Measurements from ENCODE around the gene EFHC1.

EFHC1 gene

DNA sequence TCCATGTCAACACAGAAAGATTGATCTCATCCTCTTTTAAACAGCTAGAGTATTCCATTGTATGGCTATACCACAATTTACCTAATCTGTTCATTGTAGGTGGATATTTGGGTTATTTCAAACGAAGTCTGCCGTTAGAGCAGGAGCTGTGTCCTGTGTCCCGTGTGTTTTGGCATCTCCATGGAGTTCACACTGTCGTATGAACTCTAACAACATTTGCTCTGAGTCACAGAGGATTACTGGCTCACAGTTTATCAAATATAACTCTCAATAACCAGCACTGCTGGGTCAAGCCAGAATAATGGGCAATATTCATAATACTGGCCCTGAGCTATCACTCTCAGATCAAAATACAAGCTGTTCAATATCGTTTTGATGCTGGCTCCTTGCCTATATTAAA lies 140.3 kb downstream of the EFHC1 start:
- no peak for DNase-seq

DNA sequence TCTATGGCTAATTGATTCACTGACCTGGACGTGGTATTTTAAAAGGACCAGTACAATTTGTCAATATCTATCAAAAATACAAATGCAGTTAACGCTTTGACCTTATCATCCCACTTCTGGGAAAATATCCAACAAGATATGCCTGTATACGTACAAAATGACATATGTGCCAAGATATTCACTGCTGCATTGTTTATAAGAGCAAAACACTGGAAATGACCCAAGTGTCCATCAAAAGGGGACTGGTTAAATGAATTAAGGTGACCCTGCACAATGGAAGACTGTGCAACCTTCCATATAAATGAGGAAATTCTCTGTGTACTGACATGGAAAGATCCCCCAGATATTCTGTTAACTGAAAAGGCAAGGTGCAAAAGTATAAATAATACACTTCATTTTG lies 142.8 kb downstream of the EFHC1 start:
- DNase-seq, result no peak

DNA sequence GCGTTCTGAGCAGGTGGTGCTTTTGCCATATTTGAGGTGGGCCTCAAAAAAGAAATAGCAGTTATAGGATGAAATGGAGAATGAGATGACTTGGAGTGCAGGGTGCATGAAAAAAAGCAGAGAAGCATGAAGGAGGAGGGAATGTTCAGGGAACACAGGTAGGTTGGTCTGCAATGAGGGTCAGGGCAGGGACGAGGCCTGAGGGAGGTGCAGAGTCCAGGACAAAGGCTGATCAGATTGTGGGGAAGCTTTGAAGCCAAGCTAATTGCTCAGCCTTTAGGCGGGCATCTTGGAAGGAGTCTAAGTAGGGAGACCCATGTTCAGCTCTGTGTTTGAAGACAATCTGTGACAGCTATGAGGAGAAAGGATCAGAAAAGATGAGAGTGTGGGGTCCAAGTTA lies 144.7 kb downstream of the EFHC1 start:
- no peak for DNase-seq

DNA sequence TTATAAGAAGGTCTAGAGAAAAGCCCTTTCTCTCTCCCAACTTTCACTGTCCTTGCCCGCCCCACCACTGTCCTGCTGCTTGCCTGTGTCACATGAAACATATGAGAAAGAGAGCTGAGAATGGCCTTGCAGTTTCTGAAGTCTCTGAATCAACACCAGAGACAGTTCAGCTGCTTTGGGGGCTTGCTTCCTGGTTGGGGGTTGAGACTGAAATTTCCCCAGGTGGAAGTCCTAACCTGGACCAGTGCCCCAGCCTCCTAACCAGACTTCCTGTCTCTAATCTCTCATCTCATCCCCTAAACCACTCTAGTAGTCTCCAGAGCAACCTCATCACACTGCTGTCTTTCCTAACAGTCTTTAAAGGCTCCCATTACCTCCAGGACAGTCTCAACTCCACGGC lies 146.1 kb downstream of the EFHC1 start:
- DNase-seq, result no peak

DNA sequence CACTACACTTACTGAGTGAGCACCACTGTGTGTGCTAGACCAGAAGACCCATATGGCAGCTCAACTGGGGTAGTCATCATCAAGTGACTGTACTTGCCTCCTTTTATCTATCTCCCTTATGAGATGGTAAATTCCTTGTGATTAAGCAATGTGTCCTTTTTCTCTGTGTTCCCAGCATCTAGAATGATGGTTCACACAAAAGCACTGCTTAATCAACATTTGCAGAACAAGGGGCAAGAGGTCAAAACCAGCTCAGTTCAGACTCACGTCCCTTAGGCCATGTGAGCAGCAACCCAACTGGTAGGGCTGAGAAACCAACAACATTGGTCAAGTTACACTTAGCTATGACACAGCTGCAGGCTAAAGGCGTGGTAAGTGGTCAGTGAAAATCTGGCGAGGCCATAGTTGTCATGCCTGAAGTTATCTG lies 146.7 kb downstream of the EFHC1 start:
- no peak for DNase-seq

DNA sequence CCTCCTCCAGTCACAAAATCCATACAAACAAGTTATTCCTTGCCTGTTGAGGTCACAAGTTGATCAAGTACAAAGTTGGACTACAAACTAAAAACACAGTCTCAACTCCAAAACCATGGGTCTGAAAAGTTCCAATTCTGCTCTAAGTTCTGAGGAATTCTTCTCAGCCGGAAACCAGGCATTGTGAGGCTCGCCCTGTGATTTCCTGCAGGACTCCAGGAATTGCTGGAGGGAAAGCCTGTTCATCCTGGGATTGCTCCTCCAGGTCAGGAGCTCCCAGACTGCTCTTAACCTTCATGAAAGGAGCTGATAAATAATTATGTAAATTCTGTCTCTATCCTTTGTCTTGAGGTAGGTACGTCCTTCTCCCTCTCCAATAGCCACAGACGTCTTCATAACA lies 148.2 kb downstream of the EFHC1 start:
- no peak for DNase-seq

DNA sequence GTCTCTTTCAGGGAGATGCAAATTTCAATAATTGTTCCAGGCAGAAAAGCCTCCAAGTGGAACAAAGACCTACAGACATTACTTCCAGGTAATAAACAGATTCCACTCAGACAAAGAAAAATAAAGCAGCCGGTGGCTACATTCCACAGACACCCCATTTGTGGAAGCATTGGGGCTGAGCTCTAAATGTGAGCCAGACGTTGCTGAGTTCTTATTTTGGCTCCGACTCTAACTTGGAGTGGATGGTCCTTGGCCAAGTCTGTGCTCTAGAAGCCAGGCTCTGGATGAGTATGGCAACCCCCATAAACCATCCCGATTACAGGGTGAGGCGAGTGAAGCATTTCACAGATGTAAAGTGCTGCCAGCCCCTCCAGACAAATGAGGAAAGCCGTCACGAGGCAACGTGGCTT lies 150.2 kb downstream of the EFHC1 start:
- peak; percentile 89 for DNase-seq

DNA sequence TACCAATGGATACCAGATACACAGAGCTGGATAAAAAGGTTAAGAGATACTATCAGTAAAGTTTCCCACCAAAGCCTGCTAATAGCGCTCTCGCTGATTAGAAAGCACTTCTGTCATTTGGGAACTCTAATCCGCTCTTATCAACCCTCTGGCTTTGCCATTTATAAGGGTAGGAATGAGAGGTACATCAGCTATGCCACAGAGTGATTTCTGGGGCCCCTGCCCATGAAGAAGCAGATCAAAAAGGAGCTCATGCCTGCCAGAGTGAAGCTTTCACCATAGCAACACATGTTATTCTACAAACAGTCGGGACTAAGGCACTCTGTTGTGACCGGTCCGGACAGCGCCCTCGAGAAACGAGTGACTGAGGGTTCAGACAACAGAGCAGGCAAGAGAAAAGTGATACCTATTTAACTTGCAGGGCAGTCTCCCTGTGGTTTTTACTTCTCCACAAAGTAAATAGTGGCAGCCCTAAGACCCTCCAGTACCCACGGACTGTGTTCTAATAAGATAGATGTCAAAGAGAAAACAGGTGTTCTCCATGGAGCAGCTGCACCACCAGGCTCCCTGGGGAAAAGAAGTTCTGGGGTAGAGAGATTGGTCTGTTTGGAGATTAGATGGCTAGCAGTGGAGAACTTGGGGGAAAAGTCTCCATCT lies 151.1 kb downstream of the EFHC1 start:
- DNase-seq, result no peak

- DNase-seq, result no peak
These were observed 152.4 kb downstream of the EFHC1 start for GRCh38 chr6:52572536-52572935.

DNA sequence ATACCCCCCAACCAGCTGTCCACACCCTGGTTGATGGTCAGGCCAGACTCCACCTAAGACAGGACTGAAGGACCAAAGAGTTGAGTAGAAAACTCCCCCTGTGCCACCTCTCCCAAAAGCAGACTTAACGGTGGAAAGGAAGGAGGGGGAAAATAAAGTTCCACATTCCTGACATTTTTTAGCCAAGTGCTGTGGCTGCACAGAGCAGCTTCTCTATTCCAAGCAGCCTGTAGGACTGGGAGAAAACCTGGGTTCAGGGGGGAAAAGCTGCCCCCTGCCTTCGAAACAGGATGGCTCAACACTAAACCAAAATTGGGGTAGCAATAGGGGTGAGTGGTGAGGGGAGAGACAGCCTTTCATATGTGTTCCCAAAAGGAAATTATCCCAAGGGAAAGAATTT lies 153.2 kb downstream of the EFHC1 start:
- DNase-seq, result peak; percentile 75

All from fibroblast of upper back skin (primary cell).